Epidermal melanocyte (primary cell): ENCODE measurements around the gene TREML4.
"Not testable (repeated sequence)": the region's sequence is repeated elsewhere in the genome, so short reads cannot be mapped to it uniquely, and the experiment has no call there.

ENCODE experiments used
- DNase-seq: peaks from one replicate; pipeline ENCODE4 v3.0.0; 2011; ENCODE audit warnings: low spot score; ENCODE audit not compliant: insufficient read length

The TREML4 gene

GRCh38 chr6:41204156-41204555 lies 24.0 kb upstream of the TREML4 start:
- no peak for DNase-seq

DNA sequence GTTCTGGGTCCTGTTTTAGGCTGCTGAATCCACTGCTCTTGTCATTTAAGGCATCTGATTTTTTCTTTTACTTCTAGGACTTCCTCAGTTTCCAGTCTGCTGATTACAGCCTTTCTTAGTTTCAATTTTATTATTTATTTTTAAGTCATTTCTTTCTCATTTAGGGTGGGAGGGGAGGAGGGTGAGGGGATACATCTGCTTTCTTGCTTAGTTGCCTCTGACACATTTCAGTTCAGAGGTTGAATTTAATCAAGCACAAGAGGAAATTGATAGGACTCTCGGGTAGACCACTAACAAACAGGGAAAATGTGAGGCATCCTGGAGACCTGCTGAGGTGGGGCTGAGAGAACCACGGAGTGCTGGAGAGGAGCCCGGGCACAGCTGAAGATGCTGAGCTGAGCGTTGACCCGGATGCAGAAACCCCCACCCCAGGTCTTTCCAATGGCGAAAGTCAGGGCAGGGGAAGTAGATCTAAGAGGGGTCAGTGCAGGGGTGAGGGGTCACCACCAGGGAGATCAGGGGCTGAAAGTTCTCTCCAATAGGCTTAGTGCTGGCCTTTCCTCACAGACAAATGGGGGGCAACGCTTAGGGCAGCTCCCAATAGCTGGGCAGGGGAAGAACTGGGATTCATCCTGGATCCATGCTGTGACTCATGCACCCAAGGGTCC lies 19.6 kb upstream of the TREML4 start:
- no peak for DNase-seq

DNA sequence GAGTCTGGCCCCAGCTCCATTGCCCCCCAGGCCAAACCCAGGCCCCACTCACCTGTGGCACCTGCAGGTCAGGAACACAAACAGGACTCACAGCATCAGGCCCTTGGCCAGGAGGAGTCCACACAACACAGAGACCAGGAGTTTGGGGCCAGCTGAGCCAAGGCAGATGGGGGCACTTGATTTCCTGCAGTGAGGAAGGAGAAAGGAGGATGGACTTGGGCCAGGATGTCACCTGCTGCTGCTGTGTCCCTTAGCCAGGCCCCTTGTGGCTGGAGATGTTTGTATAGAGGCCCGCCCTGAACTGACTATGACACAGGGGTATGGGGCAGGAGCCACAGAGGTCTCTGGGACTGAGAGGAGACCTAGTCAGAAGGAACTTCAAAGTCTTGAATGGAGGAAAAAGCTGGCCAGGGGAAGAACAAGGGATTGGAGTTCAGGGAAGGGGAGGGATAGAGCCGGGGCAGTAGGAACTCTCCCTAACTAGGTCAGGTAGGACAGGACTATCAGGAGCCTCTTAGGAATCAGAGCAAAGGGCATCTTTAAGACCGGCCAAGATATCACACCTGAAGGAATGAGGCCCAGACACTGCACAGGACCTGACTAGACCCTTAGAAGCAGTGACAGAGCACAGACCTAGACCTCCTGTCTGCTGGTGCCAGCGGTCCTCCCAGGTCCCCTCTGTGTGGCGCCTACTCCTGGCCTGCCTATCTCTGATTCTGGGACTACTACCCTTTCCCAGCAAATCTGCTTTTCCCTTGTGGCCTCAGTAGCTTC lies 18.4 kb upstream of the TREML4 start:
- no peak for DNase-seq

DNA sequence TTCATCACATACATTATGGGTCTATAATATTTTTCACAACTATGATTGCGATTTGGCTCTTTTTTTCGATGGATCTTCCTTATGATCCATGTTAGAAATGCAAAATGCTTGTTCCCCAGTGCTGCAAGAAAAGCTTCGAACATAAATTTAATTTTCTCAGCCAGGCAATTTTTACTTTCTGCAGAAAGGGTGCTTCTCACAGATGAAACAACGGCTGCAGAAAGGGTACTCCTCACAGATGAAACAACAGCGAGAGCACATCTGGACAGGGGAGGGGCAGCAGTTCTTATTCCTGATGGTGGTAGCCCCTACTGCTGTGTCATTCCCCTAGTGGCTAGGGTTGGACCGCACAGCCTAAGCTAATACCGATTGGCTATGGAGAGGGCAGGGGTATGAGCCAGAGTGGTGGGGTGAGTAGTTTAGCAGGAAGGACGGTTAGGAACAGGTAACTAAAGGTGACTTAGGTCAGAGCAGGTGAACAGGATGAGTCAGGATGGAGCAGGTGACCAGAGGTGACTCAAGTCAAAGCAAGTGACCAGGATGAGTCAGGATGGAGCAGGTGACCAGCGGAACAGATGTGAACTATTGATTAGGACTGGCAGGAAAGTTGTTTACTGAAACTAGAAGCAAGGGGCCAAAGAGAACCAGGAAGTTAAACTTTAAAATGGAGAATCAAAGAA lies 13.4 kb upstream of the TREML4 start:
- no peak for DNase-seq

GRCh38 chr6:41215777-41216176 lies 12.4 kb upstream of the TREML4 start:
- DNase-seq = no peak

GRCh38 chr6:41216616-41217015 lies 11.5 kb upstream of the TREML4 start:
- no peak for DNase-seq

GRCh38 chr6:41222045-41222444 lies 6.1 kb upstream of the TREML4 start:
- no peak for DNase-seq

- DNase-seq = no peak
Observed at GRCh38 chr6:41222513-41222912, 5.6 kb upstream of the TREML4 start.

- no peak for DNase-seq
Observed at GRCh38 chr6:41224800-41225199, 3.3 kb upstream of the TREML4 start.

DNA sequence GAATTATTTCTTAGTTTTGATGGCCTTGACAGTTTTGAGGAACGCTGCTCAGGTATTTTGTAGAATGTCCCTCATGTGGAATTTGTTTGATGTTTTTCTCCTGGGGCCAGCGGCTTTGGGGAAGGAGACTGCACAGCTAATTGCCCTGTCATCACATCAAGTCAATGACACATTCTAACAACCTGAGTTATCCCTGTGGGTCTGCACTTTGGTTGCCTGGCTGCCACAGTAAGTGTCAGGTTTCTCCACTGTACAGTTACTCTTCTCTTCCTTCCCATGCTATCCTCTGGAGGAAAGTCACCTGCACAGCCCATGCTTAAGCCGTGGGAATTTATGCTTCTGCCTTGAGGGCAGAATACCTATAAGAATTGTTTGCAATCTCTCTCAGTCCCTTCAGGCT lies 1.4 kb upstream of the TREML4 start:
- no peak for DNase-seq

- DNase-seq = no peak
Observed at GRCh38 chr6:41228616-41229015, 467 bp downstream of the TREML4 start.

GRCh38 chr6:41229721-41230120 lies 1.6 kb downstream of the TREML4 start:
- DNase-seq = no peak

DNA sequence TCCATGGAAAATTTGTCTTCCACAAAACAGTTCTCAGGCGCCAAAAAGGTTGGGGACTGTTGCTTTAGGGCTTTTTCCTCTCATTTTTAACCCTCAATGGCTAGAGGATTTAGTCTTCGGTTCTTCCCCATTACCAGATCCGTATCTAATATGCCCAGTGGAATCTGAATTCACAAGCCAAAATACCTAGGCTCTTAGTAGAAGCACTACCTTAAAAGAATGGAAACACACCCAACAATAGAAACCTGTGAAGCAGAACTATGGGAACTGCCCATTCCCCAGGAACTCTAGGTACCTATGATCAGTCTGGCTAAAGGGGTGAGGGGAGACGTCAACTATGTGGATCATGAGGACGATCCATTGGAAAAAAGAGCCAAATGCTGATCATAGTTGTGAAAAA lies 3.1 kb downstream of the TREML4 start:
- no peak for DNase-seq

- no peak for DNase-seq
Observed at GRCh38 chr6:41232667-41233066, 4.5 kb downstream of the TREML4 start.

DNA sequence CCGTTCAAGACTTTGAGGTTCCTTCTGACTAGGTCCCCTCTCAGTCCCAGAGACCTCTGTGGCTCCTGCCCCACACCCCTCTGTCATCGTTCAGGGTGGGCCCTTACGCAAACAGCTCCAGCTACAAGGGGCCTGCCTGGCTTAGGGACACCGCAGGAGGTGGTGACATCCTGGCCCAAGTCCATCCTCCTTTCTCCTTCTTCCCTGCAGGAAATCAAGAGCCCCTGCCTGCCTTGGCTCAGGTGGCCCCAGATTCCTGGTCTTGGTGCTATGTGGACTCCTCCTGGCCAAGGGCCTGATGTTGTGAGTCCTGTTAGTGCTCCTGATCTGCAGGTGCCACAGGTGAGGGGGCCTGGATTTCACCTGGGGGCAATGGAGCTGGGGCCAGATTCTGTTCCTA lies 8.1 kb downstream of the TREML4 start:
- no peak for DNase-seq

DNA sequence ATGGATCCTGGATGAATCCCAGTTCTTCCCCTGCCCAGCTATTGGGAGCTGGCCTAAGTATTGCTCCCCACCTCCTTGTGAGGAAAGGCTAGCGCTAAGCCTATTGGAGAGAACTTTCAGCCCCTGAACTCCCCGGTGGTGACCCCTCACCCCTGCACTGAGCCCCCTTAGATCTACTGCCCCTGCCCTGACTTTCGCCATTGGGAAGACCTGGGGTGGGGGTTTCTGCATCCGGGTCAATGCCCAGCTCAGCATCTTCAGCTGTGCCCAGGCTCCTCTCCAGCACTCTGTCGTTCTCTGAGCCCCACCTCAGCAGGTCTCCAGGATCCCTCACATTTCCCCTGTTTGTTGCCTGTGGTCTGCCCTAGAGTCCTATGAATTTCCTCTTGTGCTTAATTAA lies 9.0 kb downstream of the TREML4 start:
- no peak for DNase-seq

- no peak for DNase-seq
Observed at GRCh38 chr6:41239467-41240159, 11.5 kb downstream of the TREML4 start.

DNA sequence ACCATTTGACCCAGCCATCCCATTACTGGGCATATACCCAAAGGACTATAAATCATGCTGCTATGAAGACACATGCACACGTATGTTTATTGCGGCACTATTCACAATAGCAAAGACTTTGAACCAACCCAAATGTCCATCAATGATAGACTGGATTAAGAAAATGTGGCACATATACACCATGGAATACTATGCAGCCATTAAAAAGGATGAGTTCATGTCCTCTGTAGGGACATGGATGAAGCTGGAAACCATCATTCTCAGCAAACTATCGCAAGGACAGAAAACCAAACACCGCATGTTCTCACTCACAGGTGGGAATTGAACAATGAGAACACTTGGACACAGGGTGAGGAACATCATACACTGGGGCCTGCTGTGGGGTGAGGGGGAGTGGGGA lies 18.4 kb downstream of the TREML4 start:
- not testable (repeated sequence) for DNase-seq

DNA sequence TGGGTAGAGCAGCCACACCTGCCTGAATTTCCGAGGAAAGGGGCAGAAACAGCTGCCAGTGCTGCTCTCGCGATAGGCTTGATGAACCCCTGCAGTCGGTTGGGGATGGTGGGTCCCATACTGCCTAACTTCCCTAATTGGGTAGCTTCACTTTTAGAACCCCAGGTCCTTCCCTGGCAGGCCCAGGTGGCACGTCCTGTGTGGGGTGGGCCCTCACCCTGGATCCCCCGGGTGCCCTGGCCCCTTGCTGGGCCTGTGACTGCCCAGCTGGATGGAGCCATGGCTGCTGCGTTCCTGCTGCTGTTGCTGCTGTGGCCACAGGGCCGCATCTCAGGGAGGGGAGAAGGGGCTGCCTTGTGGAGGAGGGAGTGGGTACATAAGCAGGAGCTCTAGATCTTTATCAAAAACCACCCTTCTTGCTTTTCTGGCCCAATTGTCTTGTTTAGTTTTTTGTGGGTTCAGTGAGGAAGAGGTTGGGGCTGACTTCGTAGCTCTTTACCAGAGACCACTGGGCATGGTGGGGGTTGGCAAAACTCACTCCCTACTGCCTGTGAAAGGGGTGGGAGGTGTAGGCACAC lies 19.2 kb downstream of the TREML4 start:
- DNase-seq = no peak

GRCh38 chr6:41247882-41248705 lies 19.9 kb downstream of the TREML4 start:
- no peak for DNase-seq
